WTC11 (cell line): ENCODE measurements around the gene PGRMC2.

ENCODE experiments used
- AFF4 ChIP-seq: sonication (generic); formaldehyde crosslinking; IDR thresholded peaks from 2 replicates; pipeline ENCODE4 v1.8.1; 2023; ENCODE audit warnings: mild to moderate bottlenecking, missing genetic modification reagents, borderline replicate concordance
- CTCF ChIP-seq: fragments of 200-600 bp; IDR thresholded peaks from 2 replicates; pipeline ENCODE4 v1.8.0; 2022; ENCODE audit warnings: antibody characterized with exemption
- FOXP1 ChIP-seq: sonication (generic); formaldehyde crosslinking; IDR thresholded peaks from 2 replicates; pipeline ENCODE4 v1.8.0; 2022; ENCODE audit warnings: missing genetic modification reagents, mild to moderate bottlenecking, moderate library complexity, borderline replicate concordance
- ZNF425 ChIP-seq: fragments of 250-450 bp; sonication (Bioruptor Pico); conservative IDR thresholded peaks from 2 replicates; pipeline ENCODE4 v1.9.0; 2021; ENCODE audit warnings: mild to moderate bottlenecking
- ZNF512 ChIP-seq: sonication (generic); formaldehyde crosslinking; IDR thresholded peaks from 2 replicates; pipeline ENCODE4 v1.8.1; 2022; ENCODE audit warnings: missing genetic modification reagents, borderline replicate concordance

- no peak for TF ChIP-seq CTCF
- TF ChIP-seq ZNF512 (CRISPR knock-in tag), result no peak
- TF ChIP-seq FOXP1 (CRISPR knock-in tag), result no peak
- TF ChIP-seq AFF4 (CRISPR knock-in tag), result no peak
- TF ChIP-seq ZNF425, result no peak
Measured at GRCh38 chr4:128310266-128310697, 22.7 kb upstream of the PGRMC2 start.
